ENCODE measurements around the gene RORC. TPM values are rescaled to one million over a fixed set of nuclear protein-coding genes. Genes with fewer than 3 reads are reported as not detected.

RORC gene
- total and polyA plus RNA-seq, 2 of the 8 experiments (the other 6 are each of a cell fraction or from before 2014, with no cell fraction given): 0.44 to 0.54 TPM

GRCh38 chr1:151798571-151798970, 33.0 kb downstream of the RORC start:
- no peak overlapping the region for H2BK15ac ChIP-seq (ENCODE audit: low read length)
- no peak overlapping the region for H2AFZ ChIP-seq (ENCODE audit: low read length)
- no peak overlapping the region; the same call in 1 of the 2 replicates for H3K18ac ChIP-seq (ENCODE audit: extremely low read depth, low read length)
- H4K20me1 ChIP-seq (replicated peaks in 1 of 2; ENCODE audit: control insufficient read depth in 1 of 2, insufficient read depth in 2 of 2, low read length in 2 of 2): no peaks in the 10 kb centered on the region
- H3K27ac ChIP-seq (ENCODE audit: low read depth, low read length): no peak overlapping the region
- H3K79me2 ChIP-seq (ENCODE audit: control insufficient read depth in 1 of 2, insufficient read depth in 2 of 2, low read length in 2 of 2): no peaks in the 10 kb centered on the region
- H2BK12ac ChIP-seq (ENCODE audit: low read depth, low read length): no peak overlapping the region
- ChIA-PET POLR2A (ENCODE audit: partially characterized antibody) (no interaction called here), CTCF (ENCODE audit: partially characterized antibody) (interaction anchor here (0.6 to 2.6 kb wide), 8 partner anchors 9 to 174 kb away, joined by 3 to 12 read pairs (median 4); no protein-coding TSS in a partner anchor)
- H3K4me2 ChIP-seq (ENCODE audit: insufficient read depth in 1 of 2, low read depth in 2 of 2, low read length in 2 of 2): no peak overlapping the region
- no peaks in the 10 kb centered on the region for H3K79me1 ChIP-seq (ENCODE audit: low read depth, low read length)
- H2BK5ac ChIP-seq (ENCODE audit: low read depth, low read length): no peak overlapping the region
- H3K36me3 ChIP-seq (ENCODE audit: control insufficient read depth in 2 of 4, insufficient read depth in 4 of 4, low read length in 3 of 4): no peaks in the 10 kb centered on the region
- no peak for FAIRE-seq
- 83 to 100% methylated on average over 1 to 5 of the region's 5 CpGs for WGBS, 2 experiments (ENCODE audit: extremely low coverage in 1 of 2, insufficient coverage in 1 of 2, insufficient read length in 1 of 2, insufficient replicate concordance in 2 of 2, low coverage in 1 of 2, low lambda C conversion rate in 2 of 2, missing lambda C conversion rate in 1 of 2)
- no peak overlapping the region for H3K4me3 ChIP-seq (ENCODE audit: extremely low read depth in 1 of 4, insufficient read depth in 2 of 4, low read depth in 3 of 4, low read length in 4 of 4)
- no peak overlapping the region for H2BK120ac ChIP-seq (replicated peaks; ENCODE audit: low read depth, low read length)
- no peak overlapping the region for H4K5ac ChIP-seq (ENCODE audit: insufficient read length, low read depth, low read length)
- H3K23me2 ChIP-seq (ENCODE audit: low read depth, low read length): no peaks in the 10 kb centered on the region
- no peak overlapping the region for H4K8ac ChIP-seq (ENCODE audit: extremely low read depth, insufficient read depth, low read length)
- no peak overlapping the region for H3K14ac ChIP-seq (ENCODE audit: insufficient read length)
- H2BK20ac ChIP-seq (ENCODE audit: low read length): no peak overlapping the region
- no peaks in the 10 kb centered on the region; a peak in 1 of 7 replicates for H3K4me1 ChIP-seq (replicated peaks in 1 of 4; ENCODE audit: control insufficient read depth in 3 of 4, insufficient read depth in 4 of 4, low read length in 3 of 4)
- H3K23ac ChIP-seq (ENCODE audit: insufficient read length): no peak overlapping the region
- peaks cover 0 to 3% (median 1%) of the 10 kb centered on the region in 4 experiments; a peak in 1 of 7 replicates for H3K27me3 ChIP-seq (replicated peaks in 1 of 4; ENCODE audit: control insufficient read depth in 3 of 4, extremely low read depth in 1 of 4, insufficient read depth in 3 of 4, low read length in 3 of 4)
- H3K9me3 ChIP-seq (ENCODE audit: insufficient read depth in 2 of 2, low read depth in 1 of 2, low read length in 1 of 2): no peaks in the 10 kb centered on the region
- no peak overlapping the region for H2AK5ac ChIP-seq (ENCODE audit: low read depth, low read length)
- H3K4ac ChIP-seq (replicated peaks; ENCODE audit: insufficient read length, low read depth, low read length): no peak overlapping the region
- no peak overlapping the region for H4K91ac ChIP-seq (replicated peaks; ENCODE audit: insufficient read length, low read length)
- DNase-seq (ENCODE audit: low read depth in 1 of 2, low spot score in 2 of 2): no peak
- no peak overlapping the region for H3K9ac ChIP-seq (replicated peaks in 1 of 4; ENCODE audit: extremely low read depth in 1 of 4, low read depth in 3 of 4, low read length in 3 of 4)
- no peak overlapping the region for H3K56ac ChIP-seq (replicated peaks; ENCODE audit: insufficient read length, low read depth, low read length)
- TF ChIP-seq ASH2L (IDR thresholded peaks at IDR 0.05; ENCODE audit: low read length): no peak
- TF ChIP-seq NRF1 (IDR thresholded peaks at IDR 0.05; ENCODE audit: low read depth, low read length): no peak
- no peak for TF ChIP-seq BCL11A (IDR thresholded peaks at IDR 0.05; ENCODE audit: low read depth in 2 of 2, low read length in 2 of 2)
- no peak for TF ChIP-seq CTCF (IDR thresholded peaks at IDR 0.05; ENCODE audit: control extremely low read depth in 1 of 3, insufficient read depth in 1 of 3, low read depth in 1 of 3, low read length in 3 of 3)
- TF ChIP-seq POLR2A (IDR thresholded peaks at IDR 0.05; ENCODE audit: control extremely low read depth in 1 of 2, low read depth in 2 of 2, low read length in 2 of 2): no peak
- no peak for TF ChIP-seq EZH2 (IDR thresholded peaks at IDR 0.05; ENCODE audit: low read depth, low read length, severe bottlenecking)

Measured in H1 (cell line).